ENCODE measurements around the gene FOXK1. TPM values are rescaled to one million over a fixed set of nuclear protein-coding genes. Genes with fewer than 3 reads are reported as not detected.

FOXK1 gene
- total and polyA plus RNA-seq, 4 experiments from 2014 or later = 1.3 to 53.3 (median 29.0) TPM

- no peaks in the 10 kb centered on the region for H3K4me1 Mint-ChIP-seq
- H3K4me3 Mint-ChIP-seq = no peak overlapping the region
- H3K36me3 Mint-ChIP-seq = no peaks in the 10 kb centered on the region
- intact Hi-C loops (cut with micrococcal nuclease) = no loop called here
- H3K27me3 Mint-ChIP-seq = peaks cover 7 to 14% of the 10 kb centered on the region in 2 donors
- DNase-seq = no peak
- H3K9me3 Mint-ChIP-seq = peaks cover 0 to 2% (median 0%) of the 10 kb centered on the region in 8 donors
- ChIA-PET POLR2A (ENCODE audit: partially characterized antibody) (no interaction called here), CTCF (ENCODE audit: partially characterized antibody) (no interaction called here)
- Histone ChIP-seq H3K4me3 (ENCODE audit: low read length in 2 of 2) (no peak overlapping the region), H3K36me3 (ENCODE audit: insufficient read depth, low read length) (no peaks in the 10 kb centered on the region), H3K27me3 (ENCODE audit: insufficient read depth, low read length) (no peaks in the 10 kb centered on the region), H3K27ac (ENCODE audit: low read depth, low read length) (no peak overlapping the region), H3K4me1 (ENCODE audit: insufficient read depth, low read length) (no peaks in the 10 kb centered on the region), H3K9me3 (ENCODE audit: control insufficient read depth in 1 of 2, low read length in 2 of 2) (no peaks in the 10 kb centered on the region)
- no peak overlapping the region for H3K27ac Mint-ChIP-seq
These were observed 138.4 kb downstream of the FOXK1 start for GRCh38 chr7:4820405-4820966.

Small RNAs within 50 kb of the gene (microRNA-seq; reads per million reads assigned to microRNA genes)
- gene MIR4656 (ENCODE audit: borderline microRNAs expressed, borderline number of aligned reads, borderline replicate concordance) = not detected

Other genes with a start within 250 kb of the FOXK1 start
- gene AP5Z1, start 93.3 kb downstream of the FOXK1 start, total RNA-seq = 100 to 1,000 TPM; 100 to 103 TPM
- gene AP5Z1, start 93.3 kb downstream of the FOXK1 start, polyA plus RNA-seq = 10 to 100 TPM; 29.1 to 40.6 TPM
- gene PAPOLB, start 179.7 kb downstream of the FOXK1 start, total RNA-seq = not detected
- not detected for gene PAPOLB, start 179.7 kb downstream of the FOXK1 start, polyA plus RNA-seq
- gene RADIL, start 201.4 kb downstream of the FOXK1 start, total RNA-seq = not detected
- gene RADIL, start 201.4 kb downstream of the FOXK1 start, polyA plus RNA-seq = not detected